Activated CD8-positive, alpha-beta memory T cell treated with anti-CD3 and anti-CD28 coated beads, Interleukin-2, amount 50 U/mL, for 24 hours (primary cell): ENCODE results near the gene C1QC.

Experiments used
- DNase-seq: peaks from one replicate; pipeline ENCODE4 v3.0.0-alpha.2; 2020; ENCODE audit errors: extremely low read depth

The C1QC gene

GRCh38 chr1:22619252-22619651 is 24.2 kb upstream of the C1QC start:
- DNase-seq: no peak

GRCh38 chr1:22619798-22620197 is 23.6 kb upstream of the C1QC start:
- no peak for DNase-seq

GRCh38 chr1:22621761-22622160 is 21.7 kb upstream of the C1QC start:
- no peak for DNase-seq

GRCh38 chr1:22625262-22625925 is 18.0 kb upstream of the C1QC start:
- no peak for DNase-seq

- DNase-seq: no peak
Measured at GRCh38 chr1:22626237-22627157, 16.9 kb upstream of the C1QC start.

GRCh38 chr1:22627331-22627730 is 16.1 kb upstream of the C1QC start:
- no peak for DNase-seq

GRCh38 chr1:22628698-22629444 is 14.6 kb upstream of the C1QC start:
- DNase-seq: no peak

- no peak for DNase-seq
Measured at GRCh38 chr1:22629886-22630285, 13.5 kb upstream of the C1QC start.

- no peak for DNase-seq
Measured at GRCh38 chr1:22633697-22634463, 9.6 kb upstream of the C1QC start.

- no peak for DNase-seq
Measured at GRCh38 chr1:22635436-22635835, 8.0 kb upstream of the C1QC start.

GRCh38 chr1:22636353-22636752 is 7.1 kb upstream of the C1QC start, which contains the start of gene C1QA:
Gene C1QA (plus strand): TSS chr1:22636628. CDS start chr1:22637617, 989 bp downstream.
- DNase-seq: no peak

- no peak for DNase-seq
Measured at GRCh38 chr1:22636927-22637326, 6.5 kb upstream of the C1QC start.

- no peak for DNase-seq
Measured at GRCh38 chr1:22637907-22638445, 5.5 kb upstream of the C1QC start.

GRCh38 chr1:22638476-22639234 is 4.8 kb upstream of the C1QC start:
- DNase-seq: no peak

GRCh38 chr1:22639286-22639685 is 4.1 kb upstream of the C1QC start:
- no peak for DNase-seq

- DNase-seq: no peak
Measured at GRCh38 chr1:22641247-22641646, 2.2 kb upstream of the C1QC start.

GRCh38 chr1:22641906-22642636 is 1.4 kb upstream of the C1QC start:
- DNase-seq: peak; percentile 26

GRCh38 chr1:22643928-22644327 is 495 bp downstream of the C1QC start:
- DNase-seq: no peak

GRCh38 chr1:22645931-22646330 is 2.5 kb downstream of the C1QC start:
- DNase-seq: no peak

GRCh38 chr1:22646384-22646783 is 3.0 kb downstream of the C1QC start:
- DNase-seq: no peak
